DND-41 (cell line): ENCODE results near the gene TRIP12.
A peak's percentile ranks its signal among the peaks of the same experiment; 100 is the strongest.

Source experiments
- ATAC-seq: fragments of 200-7000 bp; cut with Tn5 transposase; 3 replicates; pipeline ENCODE4 v1.9.1; 2021; ENCODE audit warnings: low read depth; ENCODE audit not compliant: insufficient read depth
- DNase-seq: peaks from one replicate; pipeline ENCODE4 v3.0.0-alpha.2; 2020
- H2AFZ ChIP-seq: 2 replicates; pipeline ENCODE4 v1.6.0; 2012; ENCODE audit warnings: low read depth, low read length
- H3K27ac ChIP-seq: 2 replicates; pipeline ENCODE4 v1.5.1; 2012; ENCODE audit warnings: low read length, inconsistent platforms
- H3K27me3 ChIP-seq: fragments of 200-600 bp; sonication (generic); 2 replicates; pipeline ENCODE4 v1.6.0; 2012; ENCODE audit warnings: low read length, mild to moderate bottlenecking, inconsistent platforms; ENCODE audit not compliant: insufficient read depth, poor library complexity
- H3K36me3 ChIP-seq: 2 replicates; pipeline ENCODE4 v1.5.1; 2012; ENCODE audit warnings: low read length, inconsistent platforms; ENCODE audit not compliant: insufficient read depth
- H3K4me1 ChIP-seq: 2 replicates; pipeline ENCODE4 v1.5.1; 2012; ENCODE audit warnings: mild to moderate bottlenecking, low read length; ENCODE audit not compliant: insufficient read depth
- H3K4me2 ChIP-seq: 2 replicates; pipeline ENCODE4 v1.6.0; 2012; ENCODE audit warnings: mild to moderate bottlenecking, moderate library complexity, low read length, inconsistent platforms; ENCODE audit not compliant: insufficient read depth
- H3K4me3 ChIP-seq, 2 experiments: fragments of 200-600 bp in 1 of 2; shearing (Covaris generic) in 1 of 2; 2 replicates each; pipeline ENCODE4 v1.5.1; 2012 to 2016; ENCODE audit warnings: inconsistent platforms in 2 of 2, low read length in 2 of 2, mild to moderate bottlenecking in 2 of 2, low read depth in 1 of 2, moderate library complexity in 1 of 2
- H3K79me2 ChIP-seq: 2 replicates; pipeline ENCODE4 v1.6.0; 2012; ENCODE audit warnings: low read length, inconsistent platforms; ENCODE audit not compliant: insufficient read depth
- H3K9ac ChIP-seq: 2 replicates; pipeline ENCODE4 v1.6.0; 2012; ENCODE audit warnings: low read depth, mild to moderate bottlenecking, inconsistent platforms, low read length, moderate library complexity
- H3K9me3 ChIP-seq: 2 replicates; pipeline ENCODE4 v1.5.1; 2012; ENCODE audit warnings: low read length, moderate library complexity, mild to moderate bottlenecking, inconsistent platforms; ENCODE audit not compliant: insufficient read depth, severe bottlenecking
- H4K20me1 ChIP-seq: 2 replicates; pipeline ENCODE4 v1.6.0; 2012; ENCODE audit warnings: low read length; ENCODE audit not compliant: insufficient read depth
- CTCF ChIP-seq: IDR thresholded peaks from 2 replicates; pipeline ENCODE4 v1.5.1; 2012; ENCODE audit warnings: borderline replicate concordance, low read length, moderate library complexity, mild to moderate bottlenecking; ENCODE audit not compliant: poor library complexity, severe bottlenecking; ENCODE audit errors: extremely low read depth
- EZH2 ChIP-seq: IDR thresholded peaks from 3 replicates; pipeline ENCODE4 v1.6.1; 2012; ENCODE audit warnings: borderline replicate concordance, low read depth, mild to moderate bottlenecking, moderate library complexity, low read length, inconsistent platforms; ENCODE audit not compliant: severe bottlenecking

The TRIP12 gene

GRCh38 chr2:229857634-229858033, 64.2 kb downstream of the TRIP12 start:
- H3K4me2 ChIP-seq = no peak overlapping the region
- H2AFZ ChIP-seq = no peak overlapping the region
- H3K4me1 ChIP-seq = peaks cover 11% of the 10 kb centered on the region
- no peak for DNase-seq
- no peak overlapping the region for H3K27ac ChIP-seq
- ATAC-seq = no peak
- peaks cover 47% of the 10 kb centered on the region for H3K79me2 ChIP-seq
- H3K9me3 ChIP-seq = no peaks in the 10 kb centered on the region
- H3K4me3 ChIP-seq = no peak overlapping the region
- peaks cover 60% of the 10 kb centered on the region for H3K36me3 ChIP-seq
- no peak overlapping the region for H3K9ac ChIP-seq
- peaks cover 4% of the 10 kb centered on the region; the same call in 1 of the 2 replicates for H4K20me1 ChIP-seq
- H3K27me3 ChIP-seq = no peaks in the 10 kb centered on the region
- TF ChIP-seq CTCF = no peak
- TF ChIP-seq EZH2 = no peak

- Histone ChIP-seq H3K4me3 (no peak overlapping the region), H3K27me3 (no peaks in the 10 kb centered on the region), H3K9me3 (no peaks in the 10 kb centered on the region), H3K9ac (no peak overlapping the region), H4K20me1 (peaks cover 4% of the 10 kb centered on the region; the same call in 1 of the 2 replicates), H2AFZ (no peak overlapping the region), H3K4me1 (peaks cover 18% of the 10 kb centered on the region), H3K27ac (no peak overlapping the region), H3K79me2 (peaks cover 39% of the 10 kb centered on the region), H3K4me2 (no peak overlapping the region), H3K36me3 (peaks cover 63% of the 10 kb centered on the region)
- TF ChIP-seq CTCF (no peak), EZH2 (no peak)
- ATAC-seq (no peak), DNase-seq (no peak)
Measured at GRCh38 chr2:229856413-229856812, 65.4 kb downstream of the TRIP12 start.

- H3K27ac ChIP-seq = no peak overlapping the region
- H4K20me1 ChIP-seq = peaks cover 4% of the 10 kb centered on the region
- peaks cover 30% of the 10 kb centered on the region for H3K79me2 ChIP-seq
- DNase-seq = no peak
- no peak overlapping the region for H3K4me3 ChIP-seq
- peaks cover 68% of the 10 kb centered on the region for H3K36me3 ChIP-seq
- H3K4me2 ChIP-seq = no peak overlapping the region
- peaks cover 18% of the 10 kb centered on the region for H3K4me1 ChIP-seq
- no peak overlapping the region for H3K9ac ChIP-seq
- ATAC-seq = no peak
- no peak for TF ChIP-seq CTCF
- no peak for TF ChIP-seq EZH2
- no peaks in the 10 kb centered on the region for H3K9me3 ChIP-seq
- H2AFZ ChIP-seq = no peak overlapping the region
- H3K27me3 ChIP-seq = no peaks in the 10 kb centered on the region
Measured at GRCh38 chr2:229855116-229855515, 66.7 kb downstream of the TRIP12 start.

GRCh38 chr2:229852565-229852964, 69.2 kb downstream of the TRIP12 start:
- H3K4me2 ChIP-seq = peak overlapping the region; percentile 10
- TF ChIP-seq EZH2 (no peak), CTCF (no peak)
- H3K9ac ChIP-seq = no peak overlapping the region
- peak; percentile 97 for ATAC-seq
- H4K20me1 ChIP-seq = peaks cover under 1% of the 10 kb centered on the region; the same call in 1 of the 2 replicates
- no peak overlapping the region for H3K4me3 ChIP-seq
- H3K9me3 ChIP-seq = no peaks in the 10 kb centered on the region
- H2AFZ ChIP-seq = no peak overlapping the region
- H3K36me3 ChIP-seq = peaks cover 48% of the 10 kb centered on the region
- peak; percentile 57 for DNase-seq
- no peaks in the 10 kb centered on the region for H3K27me3 ChIP-seq
- H3K27ac ChIP-seq = peak overlapping the region; percentile 40; the same call in 1 of the 2 replicates
- H3K4me1 ChIP-seq = peaks cover 18% of the 10 kb centered on the region
- H3K79me2 ChIP-seq = peaks cover 41% of the 10 kb centered on the region
